GM19467 (cell line): ENCODE results near the gene TPGS1.

Source experiments
- ATAC-seq: cut with Tn5 transposase; IDR thresholded peaks from one replicate; pipeline ENCODE4 v1.9.1; 2021; ENCODE audit warnings: mild to moderate bottlenecking, moderate library complexity; ENCODE audit not compliant: unreplicated experiment

The TPGS1 gene

DNA sequence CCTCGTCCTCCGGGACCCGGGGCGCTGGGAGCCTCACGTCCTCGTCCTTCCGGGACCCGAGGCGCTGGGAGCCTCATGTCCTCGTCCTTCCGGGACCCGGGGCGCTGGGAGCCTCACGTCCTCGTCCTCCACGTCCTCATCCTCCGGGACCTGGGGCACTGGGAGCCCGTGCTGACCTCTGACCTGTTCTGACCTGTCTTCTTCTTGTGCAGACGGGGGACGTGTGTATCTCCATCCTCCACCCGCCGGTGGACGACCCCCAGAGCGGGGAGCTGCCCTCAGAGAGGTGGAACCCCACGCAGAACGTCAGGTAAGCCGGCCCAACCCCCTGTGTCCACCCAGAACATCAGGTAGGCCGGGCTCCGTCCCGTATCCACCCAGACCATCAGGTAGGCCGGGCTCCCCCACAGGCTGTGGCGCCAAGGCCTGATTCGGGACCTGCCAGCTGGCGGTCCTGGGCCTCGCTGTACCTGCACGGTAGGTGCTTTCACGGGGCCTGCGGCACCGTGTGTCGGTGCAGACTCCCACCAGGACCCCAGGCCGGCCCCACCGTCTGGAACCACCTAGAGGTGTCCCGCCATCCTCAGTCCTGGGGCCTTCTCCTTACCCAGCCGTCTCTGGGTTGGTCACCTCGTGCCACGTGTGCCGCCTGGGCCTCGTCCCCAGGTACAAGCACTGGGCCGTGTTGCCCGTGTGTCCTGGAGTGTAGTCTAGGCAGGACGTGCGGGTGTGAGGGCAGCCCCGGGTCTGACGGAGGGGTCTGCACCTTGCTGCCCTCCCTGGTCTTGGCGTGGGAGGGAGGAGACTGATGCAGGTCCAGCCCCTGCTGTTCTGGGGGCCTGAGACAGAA is 29.0 kb downstream of the TPGS1 start:
- ATAC-seq: no peak

DNA sequence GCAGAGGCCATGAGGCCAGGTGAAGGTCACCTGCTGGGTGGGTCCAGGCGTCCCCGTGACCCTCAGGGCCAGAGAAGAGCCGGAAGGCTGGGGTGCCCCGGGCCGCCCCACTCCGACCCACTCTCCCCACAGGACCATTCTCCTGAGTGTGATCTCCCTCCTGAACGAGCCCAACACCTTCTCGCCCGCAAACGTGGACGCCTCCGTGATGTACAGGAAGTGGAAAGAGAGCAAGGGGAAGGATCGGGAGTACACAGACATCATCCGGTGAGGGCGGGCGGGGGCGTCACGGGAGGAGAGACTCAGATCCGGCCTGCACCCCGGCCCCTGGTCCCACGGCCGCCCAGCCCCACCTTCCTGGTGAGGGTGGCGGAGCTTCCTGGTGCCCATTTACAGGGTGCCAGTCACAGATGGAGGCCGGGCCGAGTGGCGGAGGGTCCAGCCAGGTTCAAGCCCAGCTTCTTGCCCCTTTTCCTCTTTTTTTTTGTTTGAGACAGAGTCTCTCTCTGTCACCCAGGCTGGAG is 29.6 kb downstream of the TPGS1 start:
- no peak for ATAC-seq

DNA sequence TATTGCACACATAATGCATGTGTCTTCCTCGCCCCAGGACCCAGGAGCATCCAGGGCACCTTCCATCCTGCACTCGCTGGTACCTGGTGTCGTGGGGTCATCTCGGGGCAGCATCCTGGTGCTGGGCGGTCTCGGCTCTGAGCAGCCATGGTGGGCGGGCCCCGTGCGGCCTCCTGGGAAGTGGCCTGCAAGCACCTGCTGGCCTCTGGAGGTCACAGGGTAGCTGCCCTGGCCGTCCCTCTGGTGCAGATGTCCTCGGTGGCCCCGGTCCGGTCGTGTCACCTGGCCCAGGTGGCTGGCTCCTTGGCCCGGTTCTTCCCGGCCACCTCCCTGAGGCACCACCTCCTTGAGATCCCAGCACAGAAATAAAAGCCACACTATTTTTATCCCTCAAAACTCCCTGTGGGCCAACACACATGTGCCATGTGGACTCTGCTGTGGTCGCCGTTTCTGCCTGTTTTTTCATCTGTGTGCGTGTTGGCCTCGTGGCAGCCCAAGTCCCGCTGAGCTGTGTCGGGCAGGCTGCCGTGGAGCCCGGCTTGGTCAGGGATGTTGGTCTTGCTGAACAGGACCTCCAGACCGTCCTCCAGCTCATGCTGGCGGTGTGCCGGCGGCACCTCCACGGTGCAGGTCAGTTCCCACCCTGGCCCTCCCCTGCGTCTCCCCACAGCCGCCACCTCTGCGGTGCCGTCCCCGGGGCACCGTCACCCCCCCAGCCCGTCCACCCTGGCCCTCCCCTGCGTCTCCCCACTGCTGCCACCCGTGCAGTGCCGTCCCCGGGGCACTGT is 31.5 kb downstream of the TPGS1 start:
- ATAC-seq: no peak

DNA sequence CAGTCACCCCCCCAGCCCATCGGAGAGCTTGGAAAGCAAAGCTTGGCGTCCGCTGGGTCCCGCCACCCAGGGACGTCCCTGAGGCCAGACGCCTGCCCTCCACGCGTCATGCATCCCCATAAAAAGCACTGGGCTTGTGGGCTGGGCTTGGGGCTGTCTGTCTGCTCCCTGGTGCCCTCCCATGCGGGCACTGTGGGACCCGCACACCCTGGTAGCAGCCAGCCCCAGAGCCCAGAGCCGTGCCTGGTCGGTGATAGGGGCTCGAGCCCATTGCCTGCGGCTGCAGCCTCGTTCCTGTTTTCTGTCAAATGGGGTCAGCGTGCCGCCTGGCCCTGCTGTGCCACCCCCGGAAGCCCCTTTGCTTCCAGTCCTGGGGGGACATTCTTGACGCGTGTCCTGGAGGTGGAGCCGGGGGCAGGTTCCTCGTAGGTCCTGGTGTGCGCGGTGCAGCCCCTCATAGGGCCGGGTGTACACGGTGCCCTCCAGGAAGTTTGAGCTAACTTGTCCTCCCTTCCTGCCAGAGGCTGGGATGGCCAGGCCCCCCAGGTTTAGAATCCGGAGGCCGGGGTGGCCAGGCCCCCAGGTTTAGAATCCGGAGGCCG is 32.2 kb downstream of the TPGS1 start:
- no peak for ATAC-seq

DNA sequence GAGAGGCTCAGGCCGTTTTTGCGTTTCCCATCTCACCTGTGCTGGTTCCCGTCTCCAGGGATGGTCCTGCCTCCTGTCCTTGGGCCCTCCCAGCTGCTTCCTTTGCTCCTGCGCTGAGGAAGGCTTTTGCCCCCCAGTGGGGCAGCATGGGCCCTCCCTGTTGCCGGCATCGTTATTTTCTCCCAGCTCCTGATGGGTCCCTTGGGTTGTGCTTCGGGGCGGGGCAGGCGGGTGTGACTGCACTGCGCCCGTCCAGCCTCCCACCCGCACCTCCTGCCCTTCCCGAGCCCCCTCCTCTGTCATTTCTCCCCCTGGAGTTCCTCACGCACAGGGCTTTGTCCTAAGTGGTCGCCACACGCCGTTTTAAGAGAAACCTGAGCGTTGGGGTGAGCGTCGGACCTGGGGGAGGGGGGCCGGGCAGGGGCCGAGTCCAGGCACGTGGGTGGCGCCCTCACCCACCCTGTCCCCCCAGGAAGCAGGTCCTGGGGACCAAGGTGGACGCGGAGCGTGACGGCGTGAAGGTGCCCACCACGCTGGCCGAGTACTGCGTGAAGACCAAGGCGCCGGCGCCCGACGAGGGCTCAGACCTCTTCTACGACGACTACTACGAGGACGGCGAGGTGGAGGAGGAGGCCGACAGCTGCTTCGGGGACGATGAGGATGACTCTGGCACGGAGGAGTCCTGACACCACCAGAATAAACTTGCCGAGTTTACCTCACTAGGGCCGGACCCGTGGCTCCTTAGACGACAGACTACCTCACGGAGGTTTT is 33.8 kb downstream of the TPGS1 start:
- ATAC-seq: no peak

DNA sequence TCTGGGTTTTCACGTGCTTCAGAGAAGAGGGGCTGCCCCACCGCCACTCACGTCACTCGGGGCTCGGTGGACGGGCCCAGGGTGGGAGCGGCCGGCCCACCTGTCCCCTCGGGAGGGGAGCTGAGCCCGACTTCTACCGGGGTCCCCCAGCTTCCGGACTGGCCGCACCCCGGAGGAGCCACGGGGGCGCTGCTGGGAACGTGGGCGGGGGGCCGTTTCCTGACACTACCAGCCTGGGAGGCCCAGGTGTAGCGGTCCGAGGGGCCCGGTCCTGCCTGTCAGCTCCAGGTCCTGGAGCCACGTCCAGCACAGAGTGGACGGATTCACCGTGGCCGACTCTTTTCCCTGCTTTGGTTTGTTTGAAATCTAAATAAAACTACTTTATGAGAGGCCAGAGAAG is 34.4 kb downstream of the TPGS1 start:
- ATAC-seq: no peak

DNA sequence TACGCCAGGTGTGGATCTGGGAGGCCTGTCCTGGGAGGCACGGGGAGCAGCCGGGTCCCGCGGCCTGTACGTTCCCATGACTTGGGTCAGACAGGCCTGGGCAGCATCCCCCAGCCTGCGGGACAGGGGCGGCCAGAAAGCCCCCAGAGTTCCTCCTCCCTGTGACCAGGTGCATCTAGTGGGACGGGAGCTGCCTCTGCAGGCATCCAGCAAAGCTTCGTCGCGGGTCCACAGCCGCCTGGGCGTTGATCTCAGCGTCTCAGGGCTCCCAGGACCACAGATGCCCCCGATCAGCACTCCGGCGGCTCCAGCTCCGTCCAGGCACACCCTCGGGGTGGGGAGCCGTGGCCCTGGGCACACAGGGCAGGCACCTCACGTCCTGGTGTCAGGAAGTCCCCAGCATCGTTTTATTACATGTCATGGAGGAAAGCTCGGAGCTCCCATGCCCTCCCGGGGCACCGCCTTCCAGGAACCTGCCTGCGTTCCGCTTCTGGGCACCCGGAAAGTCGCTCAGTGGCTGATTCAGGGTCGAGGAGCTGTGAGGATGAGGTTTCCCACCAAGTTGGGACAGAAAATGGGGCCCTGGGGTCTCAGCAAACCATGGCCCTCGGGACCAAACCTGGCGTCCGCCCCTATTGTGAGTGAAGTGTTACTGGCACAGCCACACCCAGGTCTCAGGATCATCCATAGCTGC is 35.0 kb downstream of the TPGS1 start:
- no peak for ATAC-seq

DNA sequence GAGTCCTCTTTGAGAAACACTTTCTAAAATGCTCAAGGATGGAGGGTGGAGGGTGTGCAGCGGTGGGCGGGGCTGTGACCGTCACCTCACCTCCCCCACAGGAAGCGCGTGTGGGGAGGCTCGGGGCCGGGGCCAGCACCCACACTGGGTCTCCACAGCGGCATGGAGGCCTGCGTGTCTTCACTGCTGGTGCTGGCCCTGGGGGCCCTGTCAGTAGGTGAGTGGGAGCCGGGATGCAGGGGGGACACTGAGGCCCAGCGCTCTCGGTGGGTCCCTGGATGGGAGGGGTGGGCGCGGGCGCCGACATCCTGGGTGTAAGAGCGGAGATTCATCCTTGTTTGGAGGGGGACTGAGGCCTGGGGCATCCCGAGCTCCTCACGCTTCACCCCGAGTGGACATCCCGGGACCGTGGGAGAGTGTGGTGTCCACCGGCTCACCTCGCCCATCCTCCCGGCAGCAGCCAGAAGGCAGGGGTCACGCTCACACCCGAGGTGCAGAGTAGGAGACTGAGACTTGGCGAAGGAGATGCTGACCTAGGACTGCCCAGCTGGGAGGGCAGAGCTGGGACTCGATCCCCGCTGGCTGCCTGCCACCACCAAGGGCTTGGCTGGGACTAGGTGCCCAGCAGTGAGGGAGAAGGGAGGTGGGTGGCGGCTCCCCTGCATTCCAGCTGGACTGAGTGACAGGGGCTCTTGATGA is 36.8 kb downstream of the TPGS1 start, which contains the start of gene GZMM:
TSS of gene GZMM (plus strand) at position 144 of the 699 bp plus-strand sequence. CDS start at position 163, 19 bp downstream.
- ATAC-seq: no peak

DNA sequence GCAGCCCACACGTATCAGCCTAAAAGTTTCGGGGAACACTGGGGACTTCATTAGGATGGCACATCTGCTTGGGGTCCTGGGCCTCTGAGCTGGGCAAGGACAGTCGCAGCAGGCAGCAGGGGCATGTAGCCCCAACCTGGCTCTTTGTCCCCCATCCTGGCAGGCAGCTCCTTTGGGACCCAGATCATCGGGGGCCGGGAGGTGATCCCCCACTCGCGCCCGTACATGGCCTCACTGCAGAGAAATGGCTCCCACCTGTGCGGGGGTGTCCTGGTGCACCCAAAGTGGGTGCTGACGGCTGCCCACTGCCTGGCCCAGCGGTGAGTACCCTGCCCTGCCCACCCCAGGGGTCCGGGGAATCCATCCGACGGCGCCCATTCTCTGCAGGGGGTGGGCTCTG is 39.8 kb downstream of the TPGS1 start:
- no peak for ATAC-seq

DNA sequence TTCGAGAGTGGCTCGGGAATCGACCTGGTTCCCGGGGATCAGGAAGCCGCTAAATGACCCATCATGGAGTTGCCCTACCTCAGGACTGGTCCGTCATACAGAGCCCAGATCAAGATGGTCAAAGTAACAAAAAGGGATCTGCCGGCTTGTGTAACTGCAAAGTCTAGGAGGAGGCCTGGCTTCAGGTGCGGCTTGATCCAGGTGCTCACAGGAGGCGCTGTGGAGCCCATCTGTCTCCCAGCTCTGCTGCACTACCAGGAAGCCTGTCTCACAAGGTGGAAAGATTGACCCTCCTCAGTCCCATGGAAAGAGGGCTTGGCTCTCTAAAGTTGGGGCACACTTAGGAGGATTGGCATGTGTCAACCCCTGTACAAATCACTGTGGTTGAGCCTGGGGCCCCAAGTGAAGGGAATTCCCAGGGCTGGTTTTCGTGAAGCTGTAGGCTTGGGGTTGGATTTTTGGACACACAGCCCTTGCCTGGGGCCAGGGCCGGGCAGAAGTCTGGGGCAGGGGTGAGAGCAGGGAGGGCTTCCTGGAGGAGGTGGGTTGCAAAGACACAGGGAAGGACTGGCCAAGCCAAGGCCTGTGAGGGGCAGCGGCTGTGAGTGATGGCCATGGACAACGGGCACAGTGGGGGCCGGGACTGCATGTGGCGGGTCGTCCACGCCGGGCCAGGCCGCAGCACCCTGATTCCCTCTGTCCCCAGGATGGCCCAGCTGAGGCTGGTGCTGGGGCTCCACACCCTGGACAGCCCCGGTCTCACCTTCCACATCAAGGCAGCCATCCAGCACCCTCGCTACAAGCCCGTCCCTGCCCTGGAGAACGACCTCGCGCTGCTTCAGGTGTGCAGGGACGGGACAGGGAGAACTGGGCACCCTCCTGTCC is 40.8 kb downstream of the TPGS1 start:
- no peak for ATAC-seq

DNA sequence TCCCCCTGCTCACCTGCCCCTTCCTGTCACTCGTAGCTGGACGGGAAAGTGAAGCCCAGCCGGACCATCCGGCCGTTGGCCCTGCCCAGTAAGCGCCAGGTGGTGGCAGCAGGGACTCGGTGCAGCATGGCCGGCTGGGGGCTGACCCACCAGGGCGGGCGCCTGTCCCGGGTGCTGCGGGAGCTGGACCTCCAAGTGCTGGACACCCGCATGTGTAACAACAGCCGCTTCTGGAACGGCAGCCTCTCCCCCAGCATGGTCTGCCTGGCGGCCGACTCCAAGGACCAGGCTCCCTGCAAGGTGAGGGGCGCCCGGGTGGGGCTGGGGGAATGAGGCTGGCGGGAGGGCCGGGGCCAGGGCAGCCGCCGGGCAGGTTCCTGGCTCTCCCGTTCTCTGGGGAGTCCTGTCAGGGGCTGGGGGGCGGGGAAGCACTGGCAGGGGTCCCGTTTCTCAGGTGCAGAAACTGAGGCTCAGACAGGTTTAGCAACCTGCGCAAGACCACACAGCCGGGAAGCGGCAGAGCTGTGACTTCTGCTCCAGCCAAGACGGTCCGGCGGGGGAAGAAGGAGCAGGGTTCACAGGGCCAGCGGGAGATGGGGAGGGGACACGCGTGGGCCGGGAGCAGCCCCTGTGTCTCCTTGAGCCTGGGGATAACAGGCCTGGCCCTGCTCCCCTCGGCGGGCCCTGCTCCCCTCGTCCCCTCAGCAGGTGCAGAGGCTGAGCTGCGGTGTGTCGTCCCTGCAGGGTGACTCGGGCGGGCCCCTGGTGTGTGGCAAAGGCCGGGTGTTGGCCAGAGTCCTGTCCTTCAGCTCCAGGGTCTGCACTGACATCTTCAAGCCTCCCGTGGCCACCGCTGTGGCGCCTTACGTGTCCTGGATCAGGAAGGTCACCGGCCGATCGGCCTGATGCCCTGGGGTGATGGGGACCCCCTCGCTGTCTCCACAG is 41.9 kb downstream of the TPGS1 start:
- ATAC-seq: no peak

DNA sequence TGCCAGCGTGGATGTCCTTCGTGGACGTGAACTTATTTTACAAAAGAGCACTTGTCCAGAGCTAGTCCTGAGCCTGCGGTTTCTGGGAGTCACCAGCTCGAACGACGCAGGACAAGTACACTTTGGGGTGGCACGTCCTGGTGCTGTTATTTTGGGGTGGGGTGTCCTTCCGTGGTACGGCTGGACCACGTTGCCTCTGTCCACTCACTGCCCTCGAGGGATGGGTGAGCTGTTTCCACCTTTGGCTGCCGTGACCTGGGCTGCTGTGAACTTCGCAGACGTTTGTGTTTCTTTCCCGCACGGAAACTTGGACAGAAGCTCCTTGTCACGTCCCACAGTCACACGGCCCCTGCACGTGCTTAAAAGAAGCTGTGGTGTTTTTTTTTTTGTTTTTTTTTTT is 47.5 kb downstream of the TPGS1 start:
- no peak for ATAC-seq

DNA sequence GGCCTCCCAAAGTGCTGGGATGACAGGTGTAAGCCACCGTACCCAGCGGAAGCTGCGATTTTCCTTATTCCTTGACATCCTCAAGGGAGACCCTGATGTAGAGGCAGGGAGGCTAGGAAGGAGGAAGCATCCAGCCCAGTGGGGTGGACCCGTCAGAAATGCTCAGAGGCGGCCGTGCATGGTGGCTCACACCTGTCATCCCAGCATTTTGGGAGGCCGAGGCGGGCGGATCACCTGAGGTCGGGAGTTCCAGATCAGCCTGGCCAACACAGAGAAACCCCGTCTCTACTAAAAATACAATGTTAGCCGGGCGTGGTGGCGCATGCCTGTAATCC is 48.1 kb downstream of the TPGS1 start:
- ATAC-seq: no peak

DNA sequence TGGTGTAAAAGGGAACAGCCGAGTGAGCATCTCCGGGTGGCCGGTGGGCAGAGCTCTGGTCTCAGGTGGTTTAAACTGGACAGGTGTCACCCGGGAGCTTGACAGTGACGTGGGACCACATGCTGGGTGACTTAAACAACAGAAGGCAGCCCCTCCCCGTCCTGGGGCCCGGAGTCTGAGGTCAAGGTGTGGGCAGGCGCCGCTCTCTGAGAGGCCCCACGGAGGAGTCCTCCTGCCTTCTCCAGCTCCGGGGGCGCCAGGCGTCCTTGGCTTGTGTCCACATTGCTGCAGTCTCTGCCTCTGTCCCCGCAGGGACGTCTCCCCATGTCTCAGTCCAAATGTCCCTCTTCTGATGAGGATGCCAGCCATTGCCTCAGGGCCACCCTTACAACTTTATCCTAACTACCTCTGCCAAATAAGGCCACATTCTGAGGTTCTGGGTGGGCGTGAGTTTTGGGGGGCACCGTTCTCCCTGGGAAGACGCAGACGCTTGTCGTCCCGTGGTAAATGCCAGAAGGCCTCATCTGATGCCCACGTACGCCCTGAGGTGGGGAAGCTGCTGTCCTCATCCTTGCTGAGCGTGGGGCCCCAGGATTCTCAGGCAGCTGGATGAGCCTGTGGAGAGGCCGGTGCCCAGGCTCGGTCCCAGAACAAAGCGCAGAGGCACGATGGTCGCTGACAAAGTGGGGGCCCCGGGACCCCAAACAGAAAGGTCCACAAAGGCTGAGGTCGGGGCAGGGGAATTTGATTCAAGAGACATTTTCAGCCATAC is 49.5 kb downstream of the TPGS1 start:
- no peak for ATAC-seq

DNA sequence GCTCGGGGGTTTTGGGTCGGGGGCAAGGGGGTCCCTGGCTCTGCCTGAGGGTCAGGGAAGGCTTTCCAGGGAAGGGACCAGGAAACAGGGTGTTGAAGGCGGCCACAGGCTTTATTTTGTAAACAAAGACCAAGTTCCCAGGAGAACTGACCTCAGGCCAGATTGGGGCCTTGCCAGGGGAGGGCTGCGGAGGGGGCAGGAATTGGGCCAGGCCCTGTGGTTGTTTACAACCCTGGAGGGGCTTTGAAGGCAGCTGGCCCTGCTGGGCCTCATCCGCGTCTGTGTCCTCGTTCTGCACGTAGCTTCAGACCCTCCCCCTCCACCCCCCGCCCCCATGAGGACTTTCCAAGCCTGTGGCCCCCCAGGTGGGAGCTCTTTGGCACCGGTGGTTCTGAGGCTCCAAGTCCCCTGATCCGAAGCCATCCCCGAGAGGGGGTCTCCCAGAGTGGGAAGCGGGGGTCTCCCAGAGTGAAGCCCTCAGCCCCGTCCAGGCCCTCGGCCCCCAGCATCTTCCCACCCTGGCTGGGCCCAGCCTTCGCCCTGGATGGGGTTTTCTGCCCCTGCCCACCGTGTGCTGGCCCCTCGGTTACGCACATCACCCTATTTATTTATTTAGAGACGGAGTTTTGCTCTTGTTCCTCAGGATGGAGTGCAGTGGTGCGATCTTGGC is 51.6 kb downstream of the TPGS1 start:
- ATAC-seq: no peak

DNA sequence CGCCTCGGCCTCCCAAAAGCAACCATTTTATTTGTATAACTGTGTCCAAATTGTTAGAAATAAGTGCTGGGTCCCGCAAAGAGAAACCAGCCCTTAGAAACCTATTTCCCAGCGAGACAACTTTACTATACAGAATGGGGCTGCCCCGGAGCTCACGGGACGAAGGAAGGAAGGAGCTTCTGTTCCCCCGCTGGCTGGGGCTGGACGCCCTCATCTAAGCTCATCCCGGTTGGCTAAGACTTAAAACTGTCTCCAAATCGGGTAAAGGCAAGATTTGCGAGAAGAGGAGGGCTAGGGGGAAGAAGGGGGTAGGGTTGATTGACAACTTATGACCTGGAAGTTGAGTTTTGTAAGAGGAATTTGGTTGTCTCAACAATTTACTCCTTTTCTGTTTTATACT is 52.8 kb downstream of the TPGS1 start:
- ATAC-seq: no peak
